Panc1 (cell line): ENCODE results near the gene PIGM. TPM values are rescaled to one million over a fixed set of nuclear protein-coding genes. Genes with fewer than 3 reads are reported as not detected.

ENCODE experiments used
- ATAC-seq: fragments of 200-7000 bp; cut with Tn5 transposase; 2 replicates; pipeline ENCODE4 v1.9.1; 2020; ENCODE audit warnings: mild to moderate bottlenecking, moderate library complexity
- BruUV-seq: library from RNA; stranded (reverse); fragments of 400-500 nt; replicated peaks from 2 replicates; lab custom pipeline; 2021; lab: Mats Ljungman, UMichigan
- CTCF ChIA-PET: fragments of 300-600 bp; sonication (Branson Sonifier 250); formaldehyde crosslinking; loops from one replicate; lab custom pipeline; 2022; ENCODE audit warnings: antibody characterized with exemption; lab: Charles Lee
- POLR2A ChIA-PET: fragments of 300-600 bp; sonication (Branson Sonifier 250); formaldehyde crosslinking; loops from one replicate; lab custom pipeline; 2022; ENCODE audit warnings: antibody characterized with exemption; lab: Charles Lee
- DNase-seq: peaks from one replicate; pipeline ENCODE4 v3.0.0-alpha.2; 2010; ENCODE audit warnings: low read depth, low spot score
- H3K27ac ChIP-seq: 2 replicates; pipeline ENCODE4 v1.5.1; 2011; ENCODE audit warnings: mild to moderate bottlenecking, low read length, inconsistent platforms
- H3K27me3 ChIP-seq: fragments of 200-500 bp; sonication (Bioruptor generic); 2 replicates; pipeline ENCODE4 v1.6.0; 2014; ENCODE audit warnings: low read length, inconsistent platforms; ENCODE audit not compliant: control insufficient read depth, insufficient read depth
- H3K36me3 ChIP-seq: fragments of 200-500 bp; sonication (Bioruptor generic); 2 replicates; pipeline ENCODE4 v1.5.1; 2014; ENCODE audit warnings: inconsistent platforms, mild to moderate bottlenecking, low read length, moderate library complexity; ENCODE audit not compliant: control insufficient read depth, insufficient read depth
- H3K4me1 ChIP-seq: 2 replicates; pipeline ENCODE4 v1.5.1; 2011; ENCODE audit warnings: inconsistent platforms, mild to moderate bottlenecking, low read length, moderate library complexity; ENCODE audit not compliant: control insufficient read depth, insufficient read depth
- H3K4me3 ChIP-seq, 2 experiments: 2 replicates each; pipeline ENCODE4 v1.5.1; 2011 to 2012; ENCODE audit warnings: low read depth in 2 of 2, low read length in 2 of 2, mild to moderate bottlenecking in 2 of 2, inconsistent platforms in 1 of 2, moderate library complexity in 1 of 2
- H3K9me3 ChIP-seq: fragments of 200-500 bp; sonication (Bioruptor generic); 2 replicates; pipeline ENCODE4 v1.5.1; 2014; ENCODE audit warnings: low read depth, mild to moderate bottlenecking, inconsistent platforms, low read length, moderate library complexity; ENCODE audit not compliant: control insufficient read depth, insufficient read depth
- POLR2AphosphoS5 ChIP-seq: IDR thresholded peaks from 2 replicates; pipeline ENCODE4 v1.6.1; 2012; ENCODE audit warnings: mild to moderate bottlenecking, low read depth, low read length, moderate library complexity
- SIN3A ChIP-seq: IDR thresholded peaks from 2 replicates; pipeline ENCODE4 v1.6.1; 2012; ENCODE audit warnings: low read depth, mild to moderate bottlenecking, low read length, moderate library complexity, borderline replicate concordance; ENCODE audit not compliant: insufficient read depth
- TCF7L2 ChIP-seq: IDR thresholded peaks from 2 replicates; pipeline ENCODE4 v1.6.1; 2011; ENCODE audit warnings: mild to moderate bottlenecking, low read depth, low read length, inconsistent platforms
- in situ Hi-C: cut with HindIII; loops from 2 replicates; pipeline ENCODE4 v1.10.0; 2016; ENCODE audit warnings: low sequenced_read_pairs, low pct_unique_long_range_greater_than_20kb
- intact Hi-C: fragments of 100-400 bp; cut with micrococcal nuclease; formaldehyde crosslinking; loops from one replicate; pipeline ENCODE4 v1.10.0; 2022; ENCODE audit not compliant: unreplicated experiment
- total RNA-seq: library from RNA; stranded (reverse); gene quantifications from one replicate; pipeline ENCODE4 v1.2.1, GENCODE V29; 2021; ENCODE audit not compliant: unreplicated experiment
- TF ChIP-seq, protein P1 (sequence below): fragments of 450-650 bp; IDR thresholded peaks from 2 replicates; pipeline ENCODE4 v1.5.1; 2017; ENCODE audit warnings: mild to moderate bottlenecking
- TF ChIP-seq, protein P2 (sequence below), 2 experiments: IDR thresholded peaks; 2 replicates each; pipeline ENCODE4 v1.6.1; 2011 to 2012; ENCODE audit warnings: low read depth in 2 of 2, control low read depth in 1 of 2, low read length in 1 of 2, mild to moderate bottlenecking in 1 of 2, moderate library complexity in 1 of 2; ENCODE audit not compliant: insufficient read depth in 1 of 2

PIGM gene
- total RNA-seq, 1 experiment from 2014 or later, result 4.4 TPM

DNA sequence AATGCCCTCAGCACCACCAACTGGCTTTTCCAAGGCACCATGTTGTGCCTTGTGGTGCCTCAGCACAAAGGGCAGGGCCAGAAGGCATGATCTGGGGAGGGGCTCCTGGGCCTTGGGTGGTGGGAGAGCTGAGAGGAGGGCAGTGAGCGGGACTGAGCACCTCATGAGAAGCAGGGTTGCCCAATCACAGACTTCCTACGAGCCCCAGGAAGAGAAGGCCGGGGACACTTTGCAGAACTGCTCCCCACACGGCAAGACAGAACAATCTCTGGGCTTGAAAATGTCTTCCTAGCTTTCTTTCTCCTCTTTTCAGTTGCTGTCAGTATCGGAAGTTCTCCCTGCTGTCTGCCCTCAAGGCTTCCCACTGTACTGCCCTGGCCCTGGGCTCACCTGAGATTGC is 31.4 kb upstream of the PIGM start:
- Histone ChIP-seq H3K4me3 (no peak overlapping the region), H3K27ac (no peak overlapping the region), H3K4me1 (peaks cover 3% of the 10 kb centered on the region; the same call in 1 of the 2 replicates), H3K36me3 (no peaks in the 10 kb centered on the region), H3K27me3 (peaks cover 3% of the 10 kb centered on the region), H3K9me3 (no peaks in the 10 kb centered on the region)
- DNase-seq, result no peak
- intact Hi-C loops, result no loop called here
- POLR2A ChIA-PET, result no interaction called here
- no TSS peak for BruUV-seq
- TF ChIP-seq SIN3A (no peak), TCF7L2 (no peak), POLR2AphosphoS5 (no peak)
- TF ChIP-seq, protein P1, sequence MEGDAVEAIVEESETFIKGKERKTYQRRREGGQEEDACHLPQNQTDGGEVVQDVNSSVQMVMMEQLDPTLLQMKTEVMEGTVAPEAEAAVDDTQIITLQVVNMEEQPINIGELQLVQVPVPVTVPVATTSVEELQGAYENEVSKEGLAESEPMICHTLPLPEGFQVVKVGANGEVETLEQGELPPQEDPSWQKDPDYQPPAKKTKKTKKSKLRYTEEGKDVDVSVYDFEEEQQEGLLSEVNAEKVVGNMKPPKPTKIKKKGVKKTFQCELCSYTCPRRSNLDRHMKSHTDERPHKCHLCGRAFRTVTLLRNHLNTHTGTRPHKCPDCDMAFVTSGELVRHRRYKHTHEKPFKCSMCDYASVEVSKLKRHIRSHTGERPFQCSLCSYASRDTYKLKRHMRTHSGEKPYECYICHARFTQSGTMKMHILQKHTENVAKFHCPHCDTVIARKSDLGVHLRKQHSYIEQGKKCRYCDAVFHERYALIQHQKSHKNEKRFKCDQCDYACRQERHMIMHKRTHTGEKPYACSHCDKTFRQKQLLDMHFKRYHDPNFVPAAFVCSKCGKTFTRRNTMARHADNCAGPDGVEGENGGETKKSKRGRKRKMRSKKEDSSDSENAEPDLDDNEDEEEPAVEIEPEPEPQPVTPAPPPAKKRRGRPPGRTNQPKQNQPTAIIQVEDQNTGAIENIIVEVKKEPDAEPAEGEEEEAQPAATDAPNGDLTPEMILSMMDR, result no peak
- TF ChIP-seq, protein P2, sequence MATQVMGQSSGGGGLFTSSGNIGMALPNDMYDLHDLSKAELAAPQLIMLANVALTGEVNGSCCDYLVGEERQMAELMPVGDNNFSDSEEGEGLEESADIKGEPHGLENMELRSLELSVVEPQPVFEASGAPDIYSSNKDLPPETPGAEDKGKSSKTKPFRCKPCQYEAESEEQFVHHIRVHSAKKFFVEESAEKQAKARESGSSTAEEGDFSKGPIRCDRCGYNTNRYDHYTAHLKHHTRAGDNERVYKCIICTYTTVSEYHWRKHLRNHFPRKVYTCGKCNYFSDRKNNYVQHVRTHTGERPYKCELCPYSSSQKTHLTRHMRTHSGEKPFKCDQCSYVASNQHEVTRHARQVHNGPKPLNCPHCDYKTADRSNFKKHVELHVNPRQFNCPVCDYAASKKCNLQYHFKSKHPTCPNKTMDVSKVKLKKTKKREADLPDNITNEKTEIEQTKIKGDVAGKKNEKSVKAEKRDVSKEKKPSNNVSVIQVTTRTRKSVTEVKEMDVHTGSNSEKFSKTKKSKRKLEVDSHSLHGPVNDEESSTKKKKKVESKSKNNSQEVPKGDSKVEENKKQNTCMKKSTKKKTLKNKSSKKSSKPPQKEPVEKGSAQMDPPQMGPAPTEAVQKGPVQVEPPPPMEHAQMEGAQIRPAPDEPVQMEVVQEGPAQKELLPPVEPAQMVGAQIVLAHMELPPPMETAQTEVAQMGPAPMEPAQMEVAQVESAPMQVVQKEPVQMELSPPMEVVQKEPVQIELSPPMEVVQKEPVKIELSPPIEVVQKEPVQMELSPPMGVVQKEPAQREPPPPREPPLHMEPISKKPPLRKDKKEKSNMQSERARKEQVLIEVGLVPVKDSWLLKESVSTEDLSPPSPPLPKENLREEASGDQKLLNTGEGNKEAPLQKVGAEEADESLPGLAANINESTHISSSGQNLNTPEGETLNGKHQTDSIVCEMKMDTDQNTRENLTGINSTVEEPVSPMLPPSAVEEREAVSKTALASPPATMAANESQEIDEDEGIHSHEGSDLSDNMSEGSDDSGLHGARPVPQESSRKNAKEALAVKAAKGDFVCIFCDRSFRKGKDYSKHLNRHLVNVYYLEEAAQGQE (IDR thresholded peaks at IDR 0.05; ENCODE audit: insufficient read depth in 1 of 2, low read depth in 2 of 2, low read length in 1 of 2), result no peak
- CTCF ChIA-PET, result no interaction called here
- in situ Hi-C loops, result no loop called here
- ATAC-seq, result no peak

DNA sequence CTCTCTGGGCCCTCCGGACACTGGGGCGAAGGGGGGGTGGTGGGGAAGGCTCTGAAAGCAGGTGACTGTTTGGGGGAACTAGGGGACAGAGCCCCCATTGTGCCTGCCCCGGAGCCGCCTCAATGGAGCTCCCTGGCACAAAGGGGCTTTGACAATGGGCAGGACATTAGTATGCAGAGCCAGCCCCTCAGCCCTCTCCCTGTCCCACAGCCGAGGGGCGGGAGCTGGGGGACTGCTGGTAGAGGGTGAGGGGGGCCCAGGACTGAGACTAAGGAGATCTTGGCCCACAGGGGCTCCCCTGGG is 30.4 kb upstream of the PIGM start:
- BruUV-seq, result no TSS peak
- no peaks in the 10 kb centered on the region for H3K36me3 ChIP-seq
- H3K27ac ChIP-seq, result no peak overlapping the region
- in situ Hi-C loops (no loop called here), intact Hi-C loops (no loop called here)
- H3K27me3 ChIP-seq, result peaks cover 3% of the 10 kb centered on the region
- no peaks in the 10 kb centered on the region for H3K9me3 ChIP-seq
- ChIA-PET POLR2A (no interaction called here), CTCF (no interaction called here)
- peaks cover 3% of the 10 kb centered on the region; the same call in 1 of the 2 replicates for H3K4me1 ChIP-seq
- H3K4me3 ChIP-seq, result no peak overlapping the region
- ATAC-seq, result no peak
- TF ChIP-seq, protein P2 (IDR thresholded peaks at IDR 0.05; ENCODE audit: insufficient read depth in 1 of 2, low read depth in 2 of 2, low read length in 1 of 2), result no peak
- TF ChIP-seq TCF7L2 (no peak), SIN3A (no peak), POLR2AphosphoS5 (no peak)
- TF ChIP-seq, protein P1, result no peak
- no peak for DNase-seq
